Ramos (cell line): ENCODE measurements around the gene DRG2.

Source experiments
- in situ Hi-C: fragments of 300-500 bp; cut with MboI; formaldehyde crosslinking; loops from one replicate; pipeline ENCODE4 v1.14.3; 2022; ENCODE audit warnings: low sequenced_read_pairs; ENCODE audit not compliant: unreplicated experiment

Gene DRG2

DNA sequence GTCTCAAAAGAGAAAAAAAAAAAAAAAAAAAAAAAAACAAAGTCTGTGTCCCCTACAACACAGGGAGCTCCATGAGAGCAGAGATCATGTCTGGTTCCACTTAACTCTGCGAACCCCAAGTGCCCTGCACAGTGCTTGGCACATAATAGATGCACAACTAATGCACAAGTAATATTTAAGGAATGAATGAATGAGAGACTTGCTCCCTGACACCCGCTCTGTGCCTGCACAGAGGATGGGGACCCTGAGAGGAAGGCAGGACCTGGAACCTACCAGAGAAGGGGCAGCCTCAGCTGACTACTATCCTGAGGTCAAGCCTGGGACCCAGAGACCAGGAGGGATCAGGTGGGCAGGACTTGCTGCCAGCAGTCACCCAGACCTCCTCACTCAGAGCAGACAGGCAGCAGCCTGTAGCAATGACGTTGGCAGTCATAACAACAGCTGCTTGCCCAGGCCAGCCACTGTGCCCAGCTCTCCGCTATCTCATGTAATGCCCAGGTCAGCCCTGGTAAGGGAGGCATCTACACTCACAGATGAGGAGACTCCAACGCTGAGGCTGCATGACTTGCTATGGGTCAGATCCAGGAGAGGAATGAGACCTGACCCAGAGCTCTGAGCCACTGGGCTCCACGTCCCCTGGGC lies 23.7 kb downstream of the DRG2 start:
- in situ Hi-C loops, result no loop called here

DNA sequence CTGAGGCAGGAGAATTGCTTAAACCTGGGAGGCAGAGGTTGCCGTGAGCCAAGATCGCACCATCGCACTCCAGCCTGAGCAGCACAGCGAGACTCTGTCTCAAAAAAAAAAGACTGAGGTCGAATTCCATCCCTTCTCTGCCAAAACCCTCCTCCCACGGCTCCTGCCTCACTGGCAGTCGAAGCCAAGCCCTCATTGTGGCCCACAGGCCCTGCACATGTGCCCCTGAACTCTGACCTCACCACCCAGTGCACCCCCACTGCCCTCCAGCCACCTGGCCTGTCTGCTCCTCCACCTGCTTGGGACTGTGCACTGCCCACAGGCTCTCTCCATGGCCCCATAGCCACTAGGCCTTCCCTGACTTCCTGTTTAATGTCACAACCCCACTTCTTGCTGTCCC lies 27.8 kb downstream of the DRG2 start:
- in situ Hi-C loops, result no loop called here

DNA sequence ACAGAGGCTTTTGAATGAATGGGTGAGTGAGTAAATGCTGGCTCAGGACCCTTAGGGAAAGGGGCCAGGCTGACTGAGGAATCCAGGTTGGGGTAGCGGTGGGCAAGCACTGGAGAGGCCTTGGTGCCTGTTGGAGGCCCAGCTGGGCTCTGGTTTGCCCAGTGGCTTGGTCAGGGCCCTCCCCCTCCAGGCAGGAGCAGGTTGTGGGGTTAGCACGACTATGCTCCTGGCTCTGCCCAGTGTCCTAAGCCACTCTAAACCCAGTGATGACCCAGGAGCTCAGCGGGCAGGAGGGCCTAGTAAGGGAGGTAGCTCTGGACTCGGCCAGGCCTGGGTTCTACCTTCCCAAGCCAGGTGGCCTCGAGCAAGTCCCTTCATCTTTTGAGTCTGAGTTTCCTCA lies 28.3 kb downstream of the DRG2 start:
- in situ Hi-C loops, result no loop called here

DNA sequence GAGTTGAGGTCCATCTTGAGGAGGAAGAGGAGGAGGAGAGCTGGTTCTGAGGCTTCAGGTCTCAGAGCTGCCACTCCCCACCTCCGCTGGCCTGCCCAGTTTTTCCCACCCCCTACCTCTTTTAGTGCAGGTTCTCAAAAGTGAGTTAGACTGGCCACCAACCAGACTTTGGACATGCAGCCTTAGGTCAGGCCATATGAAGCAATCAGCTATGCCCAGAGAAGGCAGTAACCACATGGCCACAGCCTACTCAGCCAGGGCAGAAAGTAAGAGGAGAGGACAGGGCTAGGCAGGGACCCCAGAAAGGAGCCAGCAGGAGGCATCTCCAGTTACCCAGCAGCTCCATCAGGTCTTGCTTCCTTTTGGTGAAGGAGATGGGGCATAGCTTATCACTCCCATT lies 29.8 kb downstream of the DRG2 start:
- in situ Hi-C loops, result no loop called here

DNA sequence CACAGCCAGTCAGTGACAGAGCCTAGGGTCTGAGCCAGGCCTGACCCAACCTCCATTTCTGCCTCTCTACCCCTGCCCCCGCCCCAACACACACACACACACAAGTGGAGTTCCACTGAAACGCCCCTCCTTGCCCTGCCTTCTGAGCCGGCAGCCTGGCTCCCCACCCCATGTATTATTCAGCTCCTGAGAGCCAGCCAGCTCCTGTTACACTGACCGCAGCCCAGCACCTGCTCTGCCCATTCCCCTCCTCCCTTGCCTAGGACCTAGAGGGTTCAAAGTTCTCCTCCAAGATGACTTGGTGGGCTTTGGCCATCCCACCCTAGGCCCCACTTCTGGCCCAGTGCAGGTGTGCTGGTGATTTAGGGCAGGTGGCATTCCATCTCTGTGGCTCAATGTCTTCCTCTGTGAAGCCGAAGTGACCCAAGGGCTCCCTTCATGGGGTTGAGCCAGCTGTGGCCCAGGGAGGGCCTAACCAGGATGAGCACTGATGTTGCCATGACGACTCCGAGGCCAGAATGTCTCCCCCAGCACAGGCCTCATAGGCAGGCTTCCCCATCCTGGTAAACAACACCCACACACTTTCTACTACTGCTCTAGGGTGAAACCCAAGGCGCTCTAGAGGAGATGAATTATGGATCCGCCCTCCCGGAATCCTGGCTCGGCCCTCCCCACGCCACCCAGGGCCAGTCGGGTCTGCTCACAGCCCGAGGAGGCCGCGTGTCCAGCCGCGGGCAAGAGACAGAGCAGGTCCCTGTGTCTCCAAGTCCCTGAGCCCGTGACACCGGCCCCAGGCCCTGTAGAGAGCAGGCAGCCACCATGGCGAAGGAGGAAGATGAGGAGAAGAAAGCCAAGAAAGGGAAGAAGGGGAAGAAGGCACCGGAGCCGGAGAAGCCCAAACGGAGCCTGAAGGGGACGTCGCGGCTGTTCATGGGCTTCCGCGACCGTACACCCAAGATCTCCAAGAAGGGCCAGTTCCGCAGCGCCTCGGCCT lies 30.5 kb downstream of the DRG2 start:
- in situ Hi-C loops, result no loop called here

DNA sequence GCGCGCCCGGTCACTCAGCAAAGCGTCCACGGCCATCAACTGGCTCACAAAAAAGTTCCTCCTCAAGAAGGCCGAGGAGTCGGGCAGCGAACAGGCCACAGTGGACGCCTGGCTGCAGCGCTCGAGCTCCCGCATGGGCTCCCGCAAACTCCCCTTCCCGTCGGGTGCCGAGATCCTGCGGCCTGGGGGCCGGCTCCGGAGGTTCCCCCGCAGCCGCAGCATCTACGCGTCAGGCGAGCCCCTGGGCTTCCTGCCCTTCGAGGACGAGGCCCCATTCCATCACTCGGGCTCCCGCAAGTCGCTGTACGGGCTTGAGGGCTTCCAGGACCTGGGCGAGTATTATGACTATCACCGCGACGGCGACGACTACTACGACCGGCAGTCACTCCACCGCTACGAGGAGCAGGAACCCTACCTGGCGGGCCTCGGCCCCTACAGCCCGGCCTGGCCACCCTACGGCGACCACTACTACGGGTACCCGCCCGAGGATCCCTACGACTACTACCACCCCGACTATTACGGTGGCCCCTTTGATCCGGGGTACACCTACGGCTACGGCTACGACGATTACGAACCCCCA lies 31.5 kb downstream of the DRG2 start:
- in situ Hi-C loops, result no loop called here

DNA sequence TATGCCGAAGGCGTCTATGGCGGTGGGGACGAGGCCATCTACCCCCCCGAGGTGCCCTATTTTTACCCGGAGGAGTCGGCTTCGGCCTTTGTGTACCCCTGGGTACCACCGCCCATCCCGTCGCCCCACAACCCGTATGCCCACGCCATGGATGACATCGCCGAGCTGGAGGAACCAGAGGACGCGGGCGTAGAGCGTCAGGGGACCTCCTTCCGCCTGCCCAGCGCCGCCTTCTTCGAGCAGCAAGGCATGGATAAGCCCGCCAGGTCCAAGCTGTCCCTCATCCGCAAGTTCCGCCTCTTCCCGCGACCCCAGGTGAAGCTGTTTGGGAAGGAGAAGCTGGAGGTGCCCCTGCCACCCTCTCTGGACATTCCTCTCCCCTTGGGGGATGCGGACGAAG lies 32.2 kb downstream of the DRG2 start:
- in situ Hi-C loops, result no loop called here

DNA sequence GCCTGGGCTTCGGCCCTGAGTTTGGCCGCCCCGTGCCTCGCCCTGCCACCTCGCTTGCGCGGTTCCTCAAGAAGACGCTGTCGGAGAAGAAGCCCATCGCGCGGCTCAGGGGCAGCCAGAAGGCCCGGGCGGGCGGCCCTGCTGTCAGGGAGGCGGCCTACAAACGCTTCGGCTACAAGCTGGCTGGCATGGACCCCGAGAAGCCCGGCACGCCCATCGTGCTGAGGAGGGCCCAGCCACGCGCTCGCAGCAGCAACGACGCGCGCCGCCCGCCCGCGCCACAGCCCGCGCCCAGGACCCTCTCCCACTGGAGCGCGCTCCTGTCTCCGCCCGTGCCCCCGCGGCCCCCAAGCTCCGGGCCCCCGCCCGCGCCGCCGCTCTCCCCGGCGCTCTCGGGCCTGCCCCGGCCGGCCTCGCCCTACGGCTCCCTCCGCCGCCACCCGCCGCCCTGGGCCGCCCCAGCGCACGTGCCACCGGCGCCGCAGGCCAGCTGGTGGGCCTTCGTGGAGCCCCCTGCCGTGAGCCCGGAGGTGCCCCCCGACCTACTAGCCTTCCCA lies 32.8 kb downstream of the DRG2 start:
- in situ Hi-C loops, result no loop called here

DNA sequence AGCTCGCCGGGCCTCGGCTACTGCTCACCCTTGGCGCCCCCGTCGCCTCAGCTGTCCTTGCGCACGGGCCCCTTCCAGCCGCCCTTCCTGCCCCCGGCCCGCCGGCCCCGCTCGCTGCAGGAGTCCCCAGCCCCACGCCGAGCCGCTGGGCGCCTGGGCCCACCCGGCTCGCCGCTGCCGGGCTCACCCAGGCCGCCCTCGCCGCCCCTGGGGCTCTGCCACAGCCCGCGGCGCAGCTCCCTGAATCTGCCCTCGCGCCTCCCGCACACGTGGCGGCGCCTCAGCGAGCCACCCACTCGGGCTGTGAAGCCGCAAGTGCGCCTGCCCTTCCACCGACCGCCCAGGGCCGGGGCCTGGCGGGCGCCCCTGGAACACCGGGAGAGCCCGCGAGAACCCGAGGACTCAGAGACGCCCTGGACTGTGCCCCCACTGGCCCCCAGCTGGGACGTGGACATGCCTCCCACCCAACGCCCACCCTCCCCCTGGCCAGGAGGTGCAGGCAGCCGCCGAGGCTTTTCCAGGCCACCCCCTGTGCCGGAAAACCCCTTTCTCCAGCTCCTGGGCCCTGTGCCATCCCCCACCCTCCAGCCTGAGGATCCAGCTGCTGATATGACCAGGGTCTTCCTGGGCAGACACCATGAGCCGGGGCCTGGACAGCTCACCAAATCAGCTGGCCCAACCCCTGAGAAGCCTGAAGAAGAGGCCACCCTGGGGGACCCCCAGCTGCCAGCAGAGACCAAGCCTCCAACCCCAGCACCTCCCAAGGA lies 33.6 kb downstream of the DRG2 start:
- in situ Hi-C loops, result no loop called here

DNA sequence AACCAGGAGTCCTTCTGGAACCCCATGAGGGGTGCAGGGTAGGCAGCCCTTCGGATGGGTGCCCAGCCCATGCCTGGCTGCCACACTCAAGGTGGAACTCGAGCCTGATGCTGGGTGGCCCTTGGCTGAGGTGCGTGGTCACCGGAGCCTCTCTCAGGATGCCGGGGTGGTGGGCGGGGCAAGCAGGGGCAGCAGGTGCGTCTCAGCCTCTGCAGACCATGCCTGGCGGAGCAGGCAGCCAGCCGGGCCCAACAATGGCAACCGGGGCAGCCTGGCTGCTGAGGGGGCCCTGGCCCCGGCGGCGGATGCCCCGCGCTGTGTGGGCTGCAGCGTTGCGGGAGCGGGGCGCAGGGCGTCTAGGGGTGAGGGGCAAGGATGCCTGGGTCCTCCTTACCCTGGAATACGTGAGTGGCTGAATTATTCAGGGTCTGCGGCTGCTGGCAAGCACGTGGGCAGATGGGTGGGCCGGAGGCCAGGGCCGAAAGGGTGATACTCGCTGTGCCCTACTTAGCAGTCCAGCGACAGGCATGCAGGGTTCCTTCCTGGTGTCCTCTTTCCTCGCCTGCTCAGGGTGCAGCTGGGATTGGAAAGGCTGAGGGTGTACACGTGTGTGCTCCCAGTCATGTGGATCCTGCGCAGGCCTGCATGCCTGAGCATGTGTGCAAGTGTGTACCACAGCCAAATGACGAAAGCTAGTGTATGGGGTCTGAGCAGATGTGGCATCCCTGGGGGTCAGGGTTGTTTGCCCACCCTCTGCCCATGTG lies 35.4 kb downstream of the DRG2 start:
- in situ Hi-C loops, result no loop called here

DNA sequence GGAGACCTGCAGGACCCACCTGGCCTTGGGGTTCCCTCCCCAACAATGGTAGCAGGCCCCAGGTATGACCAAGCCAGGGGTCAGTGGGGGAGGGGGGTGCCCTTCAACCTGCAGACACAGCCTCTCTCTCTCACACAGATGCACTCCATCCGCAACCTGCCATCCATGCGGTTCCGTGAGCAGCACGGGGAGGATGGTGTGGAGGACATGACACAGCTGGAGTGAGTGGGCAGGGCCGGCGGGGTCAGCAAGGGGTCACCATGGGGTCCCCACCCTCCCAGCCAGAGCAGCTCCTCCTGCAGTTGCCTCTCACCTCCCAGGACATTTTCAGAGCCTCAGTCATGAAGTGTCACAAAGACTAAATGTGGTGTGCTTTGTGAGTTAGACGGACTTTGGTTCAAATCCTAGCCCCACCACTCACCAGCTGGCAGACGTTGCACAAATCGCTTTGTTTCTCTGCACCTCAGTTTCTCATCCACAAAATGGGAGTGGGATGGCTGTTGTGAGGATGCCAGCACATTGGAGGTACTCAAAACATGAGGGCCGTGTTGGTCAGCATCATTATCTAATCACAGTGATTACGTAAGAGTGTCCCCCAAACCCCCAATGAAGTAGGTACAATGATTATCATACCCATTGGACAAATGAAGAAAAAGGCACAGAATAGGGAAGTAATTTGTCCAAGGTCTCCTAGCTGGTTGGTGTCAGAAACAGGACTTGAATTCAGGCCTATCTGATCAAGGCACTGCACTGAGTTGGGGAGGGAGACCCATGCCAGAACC lies 36.8 kb downstream of the DRG2 start:
- in situ Hi-C loops, result no loop called here

DNA sequence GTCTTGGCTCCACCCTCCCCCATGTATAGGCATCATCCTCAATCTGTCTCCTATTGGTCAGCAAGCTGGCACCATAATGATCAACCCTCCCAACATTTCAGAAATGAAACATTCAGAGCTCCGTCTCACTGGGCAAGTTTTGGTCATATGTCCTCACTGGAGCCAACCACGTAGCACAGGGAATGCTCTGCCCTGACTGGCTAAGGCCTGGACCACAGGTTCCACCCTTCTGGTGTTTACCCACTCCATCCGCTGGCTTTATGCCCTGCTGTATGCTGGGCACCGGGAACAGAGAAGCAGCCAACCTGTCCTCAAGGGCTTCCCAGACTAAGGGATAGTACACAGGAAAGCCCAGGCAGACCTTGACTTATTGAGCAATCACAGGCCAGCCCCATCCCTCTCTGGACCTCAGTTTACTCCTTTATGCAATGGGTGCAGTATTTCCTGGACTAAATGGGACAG lies 41.3 kb downstream of the DRG2 start:
- in situ Hi-C loops, result no loop called here

DNA sequence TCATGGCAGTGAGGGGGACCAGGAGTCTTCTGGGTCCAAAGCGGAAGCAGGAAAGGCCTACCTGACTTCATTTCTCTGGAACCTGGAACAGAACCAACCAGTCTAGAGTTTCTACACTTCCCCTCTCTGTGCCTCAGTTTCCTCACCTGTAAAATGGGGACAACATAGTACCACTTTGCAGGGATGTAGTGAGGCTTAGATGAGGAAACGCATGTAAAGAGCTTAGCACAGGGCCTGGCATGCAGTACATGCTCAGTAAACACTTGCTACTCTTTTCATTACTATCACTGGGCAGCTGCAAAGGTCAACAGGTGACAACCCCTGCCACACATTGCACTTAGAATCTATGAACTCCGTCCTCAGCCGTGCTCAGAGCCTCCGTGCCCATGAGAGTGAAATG lies 45.0 kb downstream of the DRG2 start:
- in situ Hi-C loops, result no loop called here

DNA sequence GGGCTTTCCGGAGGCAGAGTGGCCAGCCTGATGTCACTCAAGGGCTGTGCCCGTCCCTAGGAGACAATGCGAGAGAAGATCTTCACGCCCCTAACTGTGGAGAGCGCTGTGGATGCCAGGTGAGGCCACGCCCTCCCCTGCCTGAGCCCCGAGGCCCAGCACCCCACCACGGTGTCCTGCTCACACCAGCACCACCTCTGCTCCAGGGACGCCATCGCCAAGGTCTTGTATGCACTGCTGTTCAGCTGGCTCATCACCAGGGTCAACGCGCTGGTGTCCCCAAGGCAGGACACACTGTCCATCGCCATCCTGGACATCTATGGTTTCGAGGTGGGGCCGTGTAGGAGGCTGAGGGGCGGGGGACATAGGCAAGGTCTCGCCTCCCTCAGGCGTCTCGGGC lies 48.6 kb downstream of the DRG2 start:
- in situ Hi-C loops, result no loop called here

DNA sequence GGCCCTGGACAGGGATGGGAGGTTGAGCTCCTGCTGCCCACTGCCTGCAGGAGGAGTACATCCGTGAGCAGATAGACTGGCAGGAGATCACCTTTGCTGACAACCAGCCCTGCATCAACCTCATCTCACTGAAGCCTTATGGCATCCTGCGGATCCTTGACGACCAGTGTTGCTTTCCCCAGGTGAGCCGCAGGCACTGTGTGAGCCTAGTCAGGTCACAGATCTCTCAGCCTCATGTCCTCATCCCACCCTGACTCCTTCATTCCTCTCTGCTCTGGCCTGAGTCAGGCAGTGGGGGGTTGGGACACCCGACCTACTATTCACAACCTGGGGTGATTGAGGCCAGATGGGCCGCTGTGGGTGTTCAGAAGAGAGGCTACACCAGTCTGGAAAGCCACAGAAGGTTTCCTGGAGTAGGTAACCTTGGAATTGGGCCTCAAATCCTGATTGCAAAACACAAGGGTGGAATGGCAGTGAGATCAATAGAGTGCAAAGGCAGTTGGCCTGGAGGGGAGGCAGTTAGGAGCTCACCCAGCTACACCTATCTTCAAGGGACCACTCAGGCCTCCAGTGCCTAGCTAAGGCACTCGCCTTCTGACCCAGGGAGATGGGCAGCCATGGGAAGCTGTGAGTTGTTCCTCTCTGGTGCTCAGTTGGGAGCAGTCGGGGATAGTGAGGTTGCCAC lies 50.5 kb downstream of the DRG2 start:
- in situ Hi-C loops, result no loop called here

DNA sequence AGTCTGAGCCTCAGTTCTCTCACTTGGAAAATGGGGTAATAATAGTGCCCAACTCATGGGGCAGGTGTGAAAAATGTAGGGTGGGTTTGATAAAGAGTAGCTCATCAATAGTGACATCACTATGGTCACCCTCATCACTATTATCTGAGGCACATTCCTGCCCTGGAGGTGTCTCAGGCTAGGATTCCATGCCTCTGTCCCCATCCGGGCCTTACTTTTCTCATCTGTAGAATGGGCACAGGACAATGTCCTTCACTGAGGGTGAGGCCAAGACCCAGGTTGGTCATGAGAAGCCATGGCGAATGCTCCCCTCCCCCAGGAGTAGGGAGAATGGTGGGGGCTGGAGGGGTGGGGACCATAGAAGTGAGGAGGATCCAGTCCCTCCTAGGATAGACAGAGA lies 51.3 kb downstream of the DRG2 start:
- in situ Hi-C loops, result no loop called here

DNA sequence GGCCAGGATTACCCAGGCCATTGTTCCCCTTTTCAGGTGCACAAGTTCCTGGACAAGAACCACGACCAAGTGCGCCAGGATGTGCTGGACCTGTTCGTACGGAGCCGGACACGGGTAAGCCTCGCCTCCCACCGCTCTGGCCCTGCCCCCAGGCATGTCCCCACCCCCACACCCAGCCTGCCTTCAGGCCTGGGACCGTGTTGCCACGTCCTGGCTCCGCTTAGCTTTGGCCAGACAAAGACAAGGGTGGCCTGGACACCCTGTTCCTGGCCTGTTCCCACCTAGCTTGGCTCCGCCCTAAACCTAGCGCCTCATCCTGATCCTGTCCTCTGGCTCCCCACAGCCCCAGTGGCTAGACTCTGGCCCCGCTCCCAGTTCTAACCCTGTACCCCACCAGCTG lies 51.8 kb downstream of the DRG2 start:
- in situ Hi-C loops, result no loop called here

DNA sequence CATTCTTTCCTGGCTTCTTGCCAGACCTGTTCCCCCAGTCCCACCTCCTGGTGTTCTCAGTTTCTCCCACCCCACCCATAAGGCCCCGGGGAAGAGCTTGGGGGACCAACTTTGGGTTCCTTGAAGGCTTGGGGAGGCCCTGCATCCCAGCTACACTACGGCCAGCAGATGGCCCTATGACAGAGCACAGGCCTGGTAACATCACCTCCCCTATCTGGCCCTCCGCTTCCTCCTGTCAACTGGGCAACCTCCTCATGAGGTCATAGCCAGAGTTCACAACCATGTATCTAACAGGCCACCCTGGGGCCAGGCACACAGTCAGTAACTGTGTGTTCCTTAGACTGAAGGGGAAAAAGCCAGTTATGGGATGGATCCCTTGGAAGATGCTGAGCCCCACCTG lies 52.2 kb downstream of the DRG2 start:
- in situ Hi-C loops, result no loop called here
